HepG2 (cell line): ENCODE data around the gene CARS1. TPM values are rescaled to one million over a fixed set of nuclear protein-coding genes. Genes with fewer than 3 reads are reported as not detected.

Experiments
- AGO2 ChIP-seq: fragments of 200-400 bp; formaldehyde crosslinking; optimal IDR thresholded peaks from 2 replicates; pipeline ENCODE3; 2017; ENCODE audit warnings: mild to moderate bottlenecking, low read depth, low read length, moderate library complexity
- BCL3 ChIP-seq: sonication (generic); formaldehyde crosslinking; IDR thresholded peaks from 2 replicates; pipeline ENCODE4 v1.5.1; 2020; ENCODE audit warnings: mild to moderate bottlenecking, missing genetic modification reagents, moderate library complexity
- DBP ChIP-seq: sonication (generic); formaldehyde crosslinking; IDR thresholded peaks from 2 replicates; pipeline ENCODE4 v1.4.0; 2020; ENCODE audit warnings: missing genetic modification reagents; ENCODE audit errors: not compliant biosample characterization
- ERF ChIP-seq: IDR thresholded peaks from 2 replicates; pipeline ENCODE4 v1.6.1; 2018; ENCODE audit warnings: missing biosample characterization, missing genetic modification reagents
- GABPB1 ChIP-seq: IDR thresholded peaks from 2 replicates; pipeline ENCODE4 v1.6.1; 2016; ENCODE audit warnings: mild to moderate bottlenecking, missing genetic modification reagents, moderate library complexity, missing compliant biosample characterization
- HDAC6 ChIP-seq: fragments of 200-600 bp; sonication (generic); IDR thresholded peaks from 2 replicates; pipeline ENCODE4 v1.7.0; 2017; ENCODE audit warnings: mild to moderate bottlenecking, antibody characterized with exemption, low read length, low read depth
- HOXA5 ChIP-seq: sonication (generic); formaldehyde crosslinking; IDR thresholded peaks from 2 replicates; pipeline ENCODE4 v1.4.0; 2020; ENCODE audit warnings: missing genetic modification reagents
- IKZF4 ChIP-seq: sonication (generic); formaldehyde crosslinking; IDR thresholded peaks from 2 replicates; pipeline ENCODE4 v1.5.1; 2020; ENCODE audit warnings: borderline replicate concordance, mild to moderate bottlenecking, low read depth, missing genetic modification reagents; ENCODE audit errors: not compliant biosample characterization
- KLF9 ChIP-seq: IDR thresholded peaks from 2 replicates; pipeline ENCODE4 v1.6.1; 2016; ENCODE audit warnings: low read depth
- KMT2A ChIP-seq: sonication (generic); formaldehyde crosslinking; IDR thresholded peaks from 2 replicates; pipeline ENCODE4 v1.4.0; 2020; ENCODE audit warnings: missing genetic modification reagents
- LCORL ChIP-seq, 2 experiments: fragments of 450-650 bp in 1 of 2; sonication (generic) in 1 of 2; formaldehyde crosslinking in 1 of 2; IDR thresholded peaks; 2 replicates each; pipeline versions ENCODE4 v1.5.0 to v1.6.1; 2017 to 2020; ENCODE audit warnings: antibody characterized with exemption in 1 of 2, missing genetic modification reagents in 1 of 2
- NONO ChIP-seq, 2 experiments: fragments of 450-650 bp in 1 of 2; sonication (generic) in 1 of 2; formaldehyde crosslinking in 1 of 2; IDR thresholded peaks in 1 of 2; conservative IDR thresholded peaks in 1 of 2; 2 replicates each; pipeline versions ENCODE4 v1.6.1 to v1.8.0; 2017 to 2022; ENCODE audit warnings: mild to moderate bottlenecking in 1 of 2, missing genetic modification reagents in 1 of 2, moderate library complexity in 1 of 2
- NR2F1 ChIP-seq, 2 experiments: fragments of 450-650 bp in 1 of 2; formaldehyde crosslinking in 1 of 2; IDR thresholded peaks; 2 replicates each; pipeline versions ENCODE4 v1.5.0 to v1.6.1; 2016 to 2020; ENCODE audit warnings: mild to moderate bottlenecking in 1 of 2, missing compliant biosample characterization in 1 of 2, missing genetic modification reagents in 1 of 2, moderate library complexity in 1 of 2
- PLRG1 ChIP-seq: fragments of 450-650 bp; conservative IDR thresholded peaks from 2 replicates; pipeline ENCODE4 v1.6.1; 2016
- RXRB ChIP-seq: IDR thresholded peaks from 2 replicates; pipeline ENCODE4 v1.6.1; 2016; ENCODE audit warnings: borderline replicate concordance, missing genetic modification reagents, missing compliant biosample characterization
- SALL2 ChIP-seq: sonication (generic); formaldehyde crosslinking; IDR thresholded peaks from 2 replicates; pipeline ENCODE4 v1.8.1; 2023; ENCODE audit warnings: mild to moderate bottlenecking, missing genetic modification reagents, inconsistent platforms
- ZBTB25 ChIP-seq: IDR thresholded peaks from 2 replicates; pipeline ENCODE4 v1.6.1; 2018; ENCODE audit warnings: missing genetic modification reagents
- ZEB1 ChIP-seq: IDR thresholded peaks from 2 replicates; pipeline ENCODE4 v1.6.1; 2012; ENCODE audit warnings: mild to moderate bottlenecking, low read depth, inconsistent platforms; ENCODE audit not compliant: insufficient replicate concordance
- ZMAT5 ChIP-seq: sonication (generic); formaldehyde crosslinking; IDR thresholded peaks from 2 replicates; pipeline ENCODE4 v1.5.0; 2020; ENCODE audit warnings: mild to moderate bottlenecking, low read depth, missing genetic modification reagents, borderline replicate concordance
- ZNF276 ChIP-seq: sonication (generic); formaldehyde crosslinking; IDR thresholded peaks from 2 replicates; pipeline ENCODE4 v1.4.0; 2020; ENCODE audit warnings: mild to moderate bottlenecking, low read depth, missing genetic modification reagents
- ZNF451 ChIP-seq: sonication (generic); formaldehyde crosslinking; IDR thresholded peaks from 2 replicates; pipeline ENCODE4 v1.5.0; 2020; ENCODE audit warnings: mild to moderate bottlenecking, missing genetic modification reagents
- polyA plus RNA-seq, 8 experiments: library from polyadenylated mRNA; depleted of rRNA in 3 of 8; stranded (reverse) in 7 of 8; unstranded in 1 of 8; fragments of >200 nt; fragmentation: Illumina TruSeq in 4 of 8; extraction: Trizol in 4 of 8; gene quantifications; 2 replicates each; pipeline versions ENCODE4 v1.2.1 to v1.2.3, GENCODE V29; 2011 to 2016; ENCODE audit warnings: low read depth in 4 of 8, missing spikeins in 1 of 8, mixed read lengths in 1 of 8; ENCODE audit not compliant: insufficient read depth in 1 of 8
- total RNA-seq, 5 experiments: library from RNA; depleted of rRNA; stranded (reverse); fragments of >200 nt; fragmentation: Illumina TruSeq; extraction: Trizol; gene quantifications; 2 replicates each; pipeline ENCODE4 v1.2.3, GENCODE V29; 2016; ENCODE audit warnings: low read depth in 1 of 5

CARS1 gene
- total and polyA plus RNA-seq, 2 of the 13 experiments (the other 11 are each of a cell fraction or from before 2014, with no cell fraction given): 33.8 to 47.0 TPM

- TF ChIP-seq ZMAT5 (CRISPR knock-in tag): no peak
- no peak for TF ChIP-seq KLF9 (CRISPR knock-in tag)
- TF ChIP-seq HDAC6: no peak
- TF ChIP-seq LCORL (IDR thresholded peaks at IDR 0.05): no peak
- 0 out of 2 replicates have a peak, but pooled peaks have one; percentile 29 for TF ChIP-seq LCORL (CRISPR knock-in tag; IDR thresholded peaks at IDR 0.05)
- no peak for TF ChIP-seq PLRG1
- TF ChIP-seq HOXA5 (CRISPR knock-in tag): peak; percentile 8; the same call in 1 of the 2 replicates
- TF ChIP-seq ZBTB25 (CRISPR knock-in tag): no peak
- no peak for TF ChIP-seq ZEB1
- TF ChIP-seq NR2F1 (CRISPR knock-in tag; IDR thresholded peaks at IDR 0.05): no peak
- TF ChIP-seq BCL3 (CRISPR knock-in tag): 0 out of 2 replicates have a peak, but pooled peaks have one; percentile 1
- no peak for TF ChIP-seq ZNF451 (CRISPR knock-in tag)
- 0 out of 2 replicates have a peak, but pooled peaks have one; percentile 7 for TF ChIP-seq ERF (CRISPR knock-in tag)
- TF ChIP-seq ZNF276 (CRISPR knock-in tag): no peak
- 0 out of 2 replicates have a peak, but pooled peaks have one; percentile 18 for TF ChIP-seq GABPB1 (CRISPR knock-in tag)
- no peak for TF ChIP-seq NONO (IDR thresholded peaks at IDR 0.05)
- no peak for TF ChIP-seq NONO (CRISPR knock-in tag; conservative IDR thresholded peaks at IDR 0.05)
- no peak for TF ChIP-seq RXRB (CRISPR knock-in tag)
- TF ChIP-seq SALL2 (CRISPR knock-in tag): no peak
- TF ChIP-seq DBP (CRISPR knock-in tag): no peak
- TF ChIP-seq AGO2: peak; percentile 70
- peak; percentile 16 for TF ChIP-seq IKZF4 (CRISPR knock-in tag)
- TF ChIP-seq KMT2A (CRISPR knock-in tag): 0 out of 2 replicates have a peak, but pooled peaks have one; percentile 3
Observed at GRCh38 chr11:2991452-2992233, 65.6 kb downstream of the CARS1 start (continued).
